K562 (cell line): ENCODE data around the gene TTN. TPM values are rescaled to one million over a fixed set of nuclear protein-coding genes. Genes with fewer than 3 reads are reported as not detected.

ENCODE experiments used
- ATAC-seq: fragments of 200-7000 bp; cut with Tn5 transposase; 3 replicates; pipeline ENCODE4 v1.9.1; 2020; ENCODE audit warnings: moderate library complexity
- BruUV-seq: library from RNA; stranded (reverse); fragments of 400-500 nt; replicated peaks from 2 replicates; lab custom pipeline; 2021; lab: Mats Ljungman, UMichigan
- CTCF ChIA-PET: fragments of 300-600 bp; formaldehyde crosslinking; extraction: SDS; loops from one replicate; lab custom pipeline; 2021; ENCODE audit warnings: low intra/inter-chr PET ratio; lab: Yijun Ruan, JAX
- POLR2A ChIA-PET: fragments of 300-600, 350-650 bp; sonication (Branson Sonifier 250); formaldehyde crosslinking; extraction: SDS; loops from one replicate; lab custom pipeline; 2021; ENCODE audit warnings: antibody characterized with exemption, inconsistent platforms; lab: Yijun Ruan, JAX
- DNase-seq, 4 experiments: peaks; one replicate each; pipeline versions ENCODE4 v3.0.0 to v3.0.0-alpha.2; 2011 to 2018; ENCODE audit warnings: low spot score in 3 of 4, mixed read lengths in 3 of 4; ENCODE audit errors: extremely low read depth in 1 of 4
- FAIRE-seq: peaks from 2 replicates; lab custom pipeline; 2011; peaks lifted over from hg19 to GRCh38; lab: Jason Lieb, UNC
- H2AFZ ChIP-seq: 2 replicates; pipeline ENCODE4 v1.6.0; 2011; ENCODE audit warnings: low read depth, low read length, control low read depth, inconsistent platforms
- H3K27ac ChIP-seq: fragments of 200-600 bp; 3 replicates; pipeline ENCODE4 v1.8.0; 2011; ENCODE audit warnings: low read depth, mild to moderate bottlenecking, control low read depth, inconsistent platforms, low read length, moderate library complexity, mixed read lengths; ENCODE audit errors: extremely low read depth
- H3K27me3 ChIP-seq, 2 experiments: fragments of 300-600 bp in 1 of 2; 2 replicates in 1 of 2; 3 replicates in 1 of 2; pipeline versions ENCODE4 v1.6.0 to v1.8.0; 2011; ENCODE audit warnings: inconsistent platforms in 2 of 2, low read length in 2 of 2, mild to moderate bottlenecking in 1 of 2, mixed read lengths in 1 of 2, moderate library complexity in 1 of 2; ENCODE audit not compliant: control insufficient read depth in 2 of 2, insufficient read depth in 2 of 2
- H3K36me3 ChIP-seq: fragments of 300-600 bp; 3 replicates; pipeline ENCODE4 v1.8.0; 2011; ENCODE audit warnings: mild to moderate bottlenecking, low read length, inconsistent platforms; ENCODE audit not compliant: control insufficient read depth, insufficient read depth
- H3K4me1 ChIP-seq, 2 experiments: fragments of 200-600 bp in 1 of 2; replicated peaks in 1 of 2; 2 replicates in 1 of 2; 3 replicates in 1 of 2; pipeline versions ENCODE4 v1.5.1 to v1.8.0; 2011; ENCODE audit warnings: inconsistent platforms in 2 of 2, low read length in 2 of 2, mild to moderate bottlenecking in 1 of 2, mixed read lengths in 1 of 2, moderate library complexity in 1 of 2; ENCODE audit not compliant: control insufficient read depth in 2 of 2, insufficient read depth in 2 of 2
- H3K4me2 ChIP-seq: 2 replicates; pipeline ENCODE4 v1.6.1; 2011; ENCODE audit warnings: low read length, control low read depth, inconsistent platforms, mixed read lengths; ENCODE audit not compliant: insufficient read depth
- H3K4me3 ChIP-seq: fragments of 200-600 bp; sonication (generic), shearing (Covaris generic); 2 replicates; pipeline ENCODE4 v1.5.1; 2016; ENCODE audit warnings: control low read depth, inconsistent platforms
- H3K79me2 ChIP-seq: fragments of 200-600 bp; 3 replicates; pipeline ENCODE4 v1.8.0; 2011; ENCODE audit warnings: low read length, inconsistent platforms; ENCODE audit not compliant: control insufficient read depth, insufficient read depth
- H3K9ac ChIP-seq, 2 experiments: 2 replicates each; pipeline versions ENCODE4 v1.6.0 to v1.6.1; 2011; ENCODE audit warnings: low read depth in 2 of 2, low read length in 2 of 2, control low read depth in 1 of 2, inconsistent platforms in 1 of 2, mild to moderate bottlenecking in 1 of 2, mixed read lengths in 1 of 2; ENCODE audit not compliant: insufficient read depth in 1 of 2
- H3K9me1 ChIP-seq: one replicate; pipeline ENCODE4 v1.6.0; 2011; ENCODE audit warnings: inconsistent platforms, mild to moderate bottlenecking, low read length, moderate library complexity; ENCODE audit not compliant: control insufficient read depth, insufficient read depth
- H3K9me3 ChIP-seq: replicated peaks from 2 replicates; pipeline ENCODE4 v1.5.1; 2011; ENCODE audit warnings: low read depth, low read length, inconsistent platforms; ENCODE audit not compliant: control insufficient read depth, insufficient read depth
- H4K20me1 ChIP-seq: replicated peaks from 2 replicates; pipeline ENCODE4 v1.6.1; 2011; ENCODE audit warnings: low read length, inconsistent platforms, mixed read lengths; ENCODE audit not compliant: control insufficient read depth, insufficient read depth
- NR1H2 ChIP-seq: sonication (generic); formaldehyde crosslinking; IDR thresholded peaks from 2 replicates; pipeline ENCODE4 v1.4.0; 2020; ENCODE audit warnings: mild to moderate bottlenecking, missing genetic modification reagents
- RBM17 ChIP-seq: fragments of 200-400 bp; formaldehyde crosslinking; IDR thresholded peaks from 2 replicates; pipeline ENCODE4 v1.6.1; 2017; ENCODE audit warnings: low read depth, mild to moderate bottlenecking, low read length, borderline replicate concordance
- TAF7 ChIP-seq: fragments of 450-650 bp; IDR thresholded peaks from 2 replicates; pipeline ENCODE4 v1.6.1; 2016; ENCODE audit warnings: missing genetic modification characterization, missing compliant biosample characterization
- ZNF239 ChIP-seq: fragments of 250-450 bp; sonication (Bioruptor Pico); IDR thresholded peaks from 2 replicates; pipeline ENCODE4 v1.4.0; 2020; ENCODE audit warnings: mild to moderate bottlenecking
- ZNF444 ChIP-seq: fragments of 250-450 bp; sonication (Bioruptor Pico); IDR thresholded peaks from 2 replicates; pipeline ENCODE4 v1.4.0; 2020; ENCODE audit warnings: mild to moderate bottlenecking, moderate library complexity
- WGBS: fragments of 100-300 bp; shearing (Covaris generic); methylation state at CpG from one replicate; pipeline ENCODE4 v1.1.6; 2016; ENCODE audit warnings: low coverage, mixed read lengths; ENCODE audit not compliant: insufficient coverage; ENCODE audit errors: missing lambda C conversion rate; 5-methylcytosine and 5-hydroxymethylcytosine counted together
- in situ Hi-C: fragments of 300-500 bp; cut with MboI; formaldehyde crosslinking; loops from 4 replicates; pipeline ENCODE4 v1.15.0; 2018; ENCODE audit warnings: inconsistent platforms, mixed read lengths
- intact Hi-C: fragments of 100-400 bp; cut with micrococcal nuclease; formaldehyde crosslinking; loops from 2 replicates; pipeline ENCODE4 v1.14.2; 2022
- polyA plus RNA-seq, 8 experiments: library from polyadenylated mRNA; depleted of rRNA in 4 of 8; stranded (reverse) in 5 of 8; unstranded in 3 of 8; fragments of >200 nt; fragmentation: Nextera tagmentation in 2 of 8; fragmentation: Illumina TruSeq in 1 of 8; extraction: Ambion mirVana in 2 of 8; extraction: Trizol in 1 of 8; gene quantifications; 2 replicates each; pipeline versions ENCODE4 v1.2.1 to v1.2.3, GENCODE V29; 2011 to 2014; ENCODE audit warnings: inconsistent platforms in 1 of 8, missing spikeins in 1 of 8
- total RNA-seq, 7 experiments: library from RNA; depleted of rRNA in 6 of 7; stranded (reverse); fragments of >200 nt in 6 of 7; fragmentation: Illumina TruSeq in 2 of 7; extraction: Trizol in 2 of 7; gene quantifications; 2 replicates each; pipeline versions ENCODE4 v1.2.1 to v1.2.3, GENCODE V29; 2011 to 2021; ENCODE audit warnings: low replicate concordance in 1 of 7
- TF ChIP-seq, protein P1 (sequence below): fragments of 450-650 bp; IDR thresholded peaks from 2 replicates; pipeline ENCODE4 v1.7.0; 2016; ENCODE audit warnings: borderline replicate concordance
- TF ChIP-seq, protein P2 (sequence below): fragments of 450-650 bp; IDR thresholded peaks from 2 replicates; pipeline ENCODE4 v1.6.1; 2016; ENCODE audit warnings: borderline replicate concordance

TTN gene
- total and polyA plus RNA-seq, 9 of the 15 experiments (the other 6 are each of a cell fraction or from before 2014, with no cell fraction given): under 0.01 to 0.20 (median 0.04) TPM; not detected in 1

GRCh38 chr2:178756343-178756742 is 50.9 kb downstream of the TTN start:
- no peak for DNase-seq
- H3K36me3 ChIP-seq: no peaks in the 10 kb centered on the region
- no peak overlapping the region for H3K4me2 ChIP-seq
- no peaks in the 10 kb centered on the region; a peak in 1 of 5 replicates for H3K27me3 ChIP-seq
- no peak overlapping the region for H3K4me3 ChIP-seq
- no TSS peak for BruUV-seq
- in situ Hi-C loops: no loop called here
- H3K79me2 ChIP-seq: no peaks in the 10 kb centered on the region
- POLR2A ChIA-PET: interaction anchor here (0.5 kb wide), 1 partner anchor 1536 kb away, joined by 3 read pairs; no protein-coding TSS in a partner anchor
- no peak overlapping the region for H3K9ac ChIP-seq
- no peak for FAIRE-seq
- no peaks in the 10 kb centered on the region for H3K4me1 ChIP-seq
- TF ChIP-seq, protein P1, sequence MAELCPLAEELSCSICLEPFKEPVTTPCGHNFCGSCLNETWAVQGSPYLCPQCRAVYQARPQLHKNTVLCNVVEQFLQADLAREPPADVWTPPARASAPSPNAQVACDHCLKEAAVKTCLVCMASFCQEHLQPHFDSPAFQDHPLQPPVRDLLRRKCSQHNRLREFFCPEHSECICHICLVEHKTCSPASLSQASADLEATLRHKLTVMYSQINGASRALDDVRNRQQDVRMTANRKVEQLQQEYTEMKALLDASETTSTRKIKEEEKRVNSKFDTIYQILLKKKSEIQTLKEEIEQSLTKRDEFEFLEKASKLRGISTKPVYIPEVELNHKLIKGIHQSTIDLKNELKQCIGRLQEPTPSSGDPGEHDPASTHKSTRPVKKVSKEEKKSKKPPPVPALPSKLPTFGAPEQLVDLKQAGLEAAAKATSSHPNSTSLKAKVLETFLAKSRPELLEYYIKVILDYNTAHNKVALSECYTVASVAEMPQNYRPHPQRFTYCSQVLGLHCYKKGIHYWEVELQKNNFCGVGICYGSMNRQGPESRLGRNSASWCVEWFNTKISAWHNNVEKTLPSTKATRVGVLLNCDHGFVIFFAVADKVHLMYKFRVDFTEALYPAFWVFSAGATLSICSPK: no peak
- TF ChIP-seq, protein P2, sequence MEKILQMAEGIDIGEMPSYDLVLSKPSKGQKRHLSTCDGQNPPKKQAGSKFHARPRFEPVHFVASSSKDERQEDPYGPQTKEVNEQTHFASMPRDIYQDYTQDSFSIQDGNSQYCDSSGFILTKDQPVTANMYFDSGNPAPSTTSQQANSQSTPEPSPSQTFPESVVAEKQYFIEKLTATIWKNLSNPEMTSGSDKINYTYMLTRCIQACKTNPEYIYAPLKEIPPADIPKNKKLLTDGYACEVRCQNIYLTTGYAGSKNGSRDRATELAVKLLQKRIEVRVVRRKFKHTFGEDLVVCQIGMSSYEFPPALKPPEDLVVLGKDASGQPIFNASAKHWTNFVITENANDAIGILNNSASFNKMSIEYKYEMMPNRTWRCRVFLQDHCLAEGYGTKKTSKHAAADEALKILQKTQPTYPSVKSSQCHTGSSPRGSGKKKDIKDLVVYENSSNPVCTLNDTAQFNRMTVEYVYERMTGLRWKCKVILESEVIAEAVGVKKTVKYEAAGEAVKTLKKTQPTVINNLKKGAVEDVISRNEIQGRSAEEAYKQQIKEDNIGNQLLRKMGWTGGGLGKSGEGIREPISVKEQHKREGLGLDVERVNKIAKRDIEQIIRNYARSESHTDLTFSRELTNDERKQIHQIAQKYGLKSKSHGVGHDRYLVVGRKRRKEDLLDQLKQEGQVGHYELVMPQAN: no peak
- no peak for TF ChIP-seq NR1H2 (CRISPR knock-in tag)
- TF ChIP-seq TAF7 (tag): no peak
- no peak for TF ChIP-seq ZNF239
- no peak for TF ChIP-seq RBM17
- TF ChIP-seq ZNF444 (CRISPR knock-in tag): no peak
- no peak overlapping the region for H3K27ac ChIP-seq
- CTCF ChIA-PET: no interaction called here
- no peaks in the 10 kb centered on the region for H3K9me3 ChIP-seq
- H3K9me1 ChIP-seq: no peaks in the 10 kb centered on the region
- WGBS: 3% methylated on average over 7 of the region's 7 CpGs
- ATAC-seq: no peak
- intact Hi-C loops: no loop called here
- no peaks in the 10 kb centered on the region for H4K20me1 ChIP-seq
- no peak overlapping the region for H2AFZ ChIP-seq
